H1 (cell line): ENCODE results near the gene RBM10. TPM values are rescaled to one million over a fixed set of nuclear protein-coding genes. Genes with fewer than 3 reads are reported as not detected.
A peak's percentile ranks its signal among the peaks of the same experiment; 100 is the strongest.

ENCODE experiments used
- CTCF ChIA-PET: fragments of 300-600 bp; sonication (Branson Sonifier 250); formaldehyde crosslinking; loops from one replicate; lab custom pipeline; 2021; ENCODE audit not compliant: partially characterized antibody; lab: Charles Lee
- POLR2A ChIA-PET: fragments of 300-600 bp; sonication (Branson Sonifier 250); formaldehyde crosslinking; loops from one replicate; lab custom pipeline; 2021; ENCODE audit warnings: inconsistent platforms; ENCODE audit not compliant: partially characterized antibody; lab: Charles Lee
- DNase-seq, 2 experiments: peaks; one replicate each; pipeline versions ENCODE4 v3.0.0 to v3.0.0-alpha.2; 2010 to 2022; ENCODE audit warnings: low spot score in 2 of 2, low read depth in 1 of 2, mixed read lengths in 1 of 2
- FAIRE-seq: peaks from 2 replicates; lab custom pipeline; 2011; peaks lifted over from hg19 to GRCh38; lab: Jason Lieb, UNC
- H2AFZ ChIP-seq: 2 replicates; pipeline ENCODE4 v1.8.1; 2012; ENCODE audit warnings: low read length, inconsistent platforms
- H2AK5ac ChIP-seq: 2 replicates; pipeline ENCODE4 v1.6.1; 2013; ENCODE audit warnings: low read depth, low read length
- H2BK120ac ChIP-seq: replicated peaks from 2 replicates; pipeline ENCODE3; 2013; ENCODE audit warnings: low read depth, low read length, inconsistent platforms
- H2BK12ac ChIP-seq: 2 replicates; pipeline ENCODE4 v1.6.1; 2013; ENCODE audit warnings: low read depth, low read length
- H2BK15ac ChIP-seq: 2 replicates; pipeline ENCODE4 v1.6.1; 2013; ENCODE audit warnings: low read length
- H2BK20ac ChIP-seq: 2 replicates; pipeline ENCODE4 v1.6.1; 2013; ENCODE audit warnings: low read length
- H2BK5ac ChIP-seq: 2 replicates; pipeline ENCODE4 v1.6.1; 2013; ENCODE audit warnings: low read depth, low read length
- H3K14ac ChIP-seq: 2 replicates; pipeline ENCODE4 v1.6.1; 2013; ENCODE audit warnings: inconsistent platforms; ENCODE audit not compliant: insufficient read length
- H3K18ac ChIP-seq: 2 replicates; pipeline ENCODE4 v1.6.1; 2013; ENCODE audit warnings: low read length; ENCODE audit errors: extremely low read depth
- H3K23ac ChIP-seq: 2 replicates; pipeline ENCODE4 v1.6.1; 2013; ENCODE audit warnings: inconsistent platforms; ENCODE audit not compliant: insufficient read length
- H3K23me2 ChIP-seq: 2 replicates; pipeline ENCODE4 v1.6.1; 2013; ENCODE audit warnings: low read depth, low read length
- H3K27ac ChIP-seq: 2 replicates; pipeline ENCODE4 v1.6.1; 2011; ENCODE audit warnings: low read depth, low read length, inconsistent platforms
- H3K27me3 ChIP-seq, 4 experiments: replicated peaks in 1 of 4; 1 replicate in 1 of 4; 2 replicates in 3 of 4; pipeline versions ENCODE4 v1.6.1 to v1.8.1; 2011 to 2013; ENCODE audit warnings: low read length in 3 of 4, mild to moderate bottlenecking in 3 of 4, inconsistent platforms in 2 of 4, mixed read lengths in 2 of 4, moderate library complexity in 1 of 4; ENCODE audit not compliant: control insufficient read depth in 3 of 4, insufficient read depth in 3 of 4; ENCODE audit errors: extremely low read depth in 1 of 4
- H3K36me3 ChIP-seq, 4 experiments: 2 replicates each; pipeline versions ENCODE4 v1.6.1 to v1.8.1; 2011 to 2013; ENCODE audit warnings: mild to moderate bottlenecking in 4 of 4, low read length in 3 of 4, moderate library complexity in 2 of 4, control low read depth in 1 of 4, inconsistent platforms in 1 of 4; ENCODE audit not compliant: insufficient read depth in 4 of 4, control insufficient read depth in 2 of 4
- H3K4ac ChIP-seq: replicated peaks from 2 replicates; pipeline ENCODE3; 2013; ENCODE audit warnings: low read length, low read depth, mixed read lengths, inconsistent platforms; ENCODE audit not compliant: insufficient read length
- H3K4me1 ChIP-seq, 4 experiments: replicated peaks in 1 of 4; 1 replicate in 1 of 4; 2 replicates in 3 of 4; pipeline versions ENCODE4 v1.6.1 to v1.8.1; 2011 to 2013; ENCODE audit warnings: low read length in 3 of 4, inconsistent platforms in 2 of 4, mixed read lengths in 1 of 4; ENCODE audit not compliant: insufficient read depth in 4 of 4, control insufficient read depth in 3 of 4
- H3K4me2 ChIP-seq, 2 experiments: 2 replicates each; pipeline versions ENCODE4 v1.6.1 to v1.8.1; 2011 to 2013; ENCODE audit warnings: low read depth in 2 of 2, low read length in 2 of 2, control low read depth in 1 of 2, inconsistent platforms in 1 of 2, mild to moderate bottlenecking in 1 of 2; ENCODE audit not compliant: insufficient read depth in 1 of 2
- H3K4me3 ChIP-seq, 4 experiments: fragments of 200-600, 300-600 bp in 1 of 4; sonication (generic), shearing (Covaris generic), sonication (Bioruptor Twin) in 1 of 4; 2 replicates each; pipeline versions ENCODE4 v1.5.1 to v1.8.1; 2011 to 2016; ENCODE audit warnings: low read length in 4 of 4, low read depth in 3 of 4, control low read depth in 2 of 4, inconsistent platforms in 2 of 4, mild to moderate bottlenecking in 2 of 4, mixed read lengths in 1 of 4, moderate library complexity in 1 of 4; ENCODE audit not compliant: insufficient read depth in 2 of 4; ENCODE audit errors: extremely low read depth in 1 of 4
- H3K56ac ChIP-seq: replicated peaks from 2 replicates; pipeline ENCODE3; 2013; ENCODE audit warnings: low read depth, mild to moderate bottlenecking, mixed read lengths, low read length, inconsistent platforms; ENCODE audit not compliant: insufficient read length
- H3K79me1 ChIP-seq: 2 replicates; pipeline ENCODE4 v1.6.1; 2013; ENCODE audit warnings: low read depth, low read length, control low read depth
- H3K79me2 ChIP-seq, 2 experiments: 2 replicates each; pipeline versions ENCODE4 v1.6.1 to v1.8.1; 2012 to 2013; ENCODE audit warnings: low read length in 2 of 2, mild to moderate bottlenecking in 2 of 2, inconsistent platforms in 1 of 2; ENCODE audit not compliant: insufficient read depth in 2 of 2, control insufficient read depth in 1 of 2
- H3K9ac ChIP-seq, 4 experiments: replicated peaks in 1 of 4; 1 replicate in 1 of 4; 2 replicates in 3 of 4; pipeline versions ENCODE4 v1.6.1 to v1.8.1; 2011 to 2013; ENCODE audit warnings: low read depth in 3 of 4, low read length in 3 of 4, control low read depth in 2 of 4, mild to moderate bottlenecking in 2 of 4, moderate library complexity in 2 of 4, inconsistent platforms in 1 of 4; ENCODE audit errors: extremely low read depth in 1 of 4
- H3K9me3 ChIP-seq, 2 experiments: 2 replicates each; pipeline versions ENCODE4 v1.6.1 to v1.8.1; 2012 to 2013; ENCODE audit warnings: mild to moderate bottlenecking in 2 of 2, moderate library complexity in 2 of 2, control low read depth in 1 of 2, inconsistent platforms in 1 of 2, low read depth in 1 of 2, low read length in 1 of 2, mixed read lengths in 1 of 2; ENCODE audit not compliant: insufficient read depth in 2 of 2
- H4K20me1 ChIP-seq, 2 experiments: replicated peaks in 1 of 2; 2 replicates each; pipeline versions ENCODE3 to v1.8.1; 2011 to 2013; ENCODE audit warnings: inconsistent platforms in 2 of 2, low read length in 2 of 2, mild to moderate bottlenecking in 1 of 2; ENCODE audit not compliant: insufficient read depth in 2 of 2, control insufficient read depth in 1 of 2
- H4K5ac ChIP-seq: 2 replicates; pipeline ENCODE4 v1.6.1; 2013; ENCODE audit warnings: low read length, low read depth, mixed read lengths, inconsistent platforms; ENCODE audit not compliant: insufficient read length
- H4K8ac ChIP-seq: 2 replicates; pipeline ENCODE4 v1.8.0; 2013; ENCODE audit warnings: mild to moderate bottlenecking, moderate library complexity, low read length, inconsistent platforms; ENCODE audit not compliant: insufficient read depth; ENCODE audit errors: extremely low read depth
- H4K91ac ChIP-seq: replicated peaks from 2 replicates; pipeline ENCODE3; 2013; ENCODE audit warnings: low read length, mixed read lengths, inconsistent platforms; ENCODE audit not compliant: insufficient read length
- RAD21 ChIP-seq, 2 experiments: IDR thresholded peaks in 1 of 2; conservative IDR thresholded peaks in 1 of 2; 2 replicates each; pipeline ENCODE4 v1.6.1; 2011; ENCODE audit warnings: low read depth in 2 of 2, low read length in 2 of 2, improper control_type of control experiment in 1 of 2, inconsistent platforms in 1 of 2, mild to moderate bottlenecking in 1 of 2, moderate library complexity in 1 of 2
- TAF7 ChIP-seq: optimal IDR thresholded peaks from 2 replicates; pipeline ENCODE3; 2011; ENCODE audit warnings: low read depth, mild to moderate bottlenecking, inconsistent platforms, low read length, moderate library complexity, borderline replicate concordance
- WGBS, 2 experiments: shearing (Covaris generic) in 1 of 2; methylation state at CpG; one replicate each; pipeline versions ENCODE4 v1.1.6 to v1.1.7; 2013 to 2015; ENCODE audit warnings: low lambda C conversion rate in 2 of 2, mixed read lengths in 2 of 2, inconsistent platforms in 1 of 2, low coverage in 1 of 2, missing lambda C conversion rate in 1 of 2; ENCODE audit not compliant: insufficient replicate concordance in 2 of 2, insufficient coverage in 1 of 2, insufficient read length in 1 of 2; ENCODE audit errors: extremely low coverage in 1 of 2, missing lambda C conversion rate in 1 of 2; 5-methylcytosine and 5-hydroxymethylcytosine counted together
- polyA plus RNA-seq, 7 experiments: library from polyadenylated mRNA; depleted of rRNA in 3 of 7; stranded (reverse) in 5 of 7; unstranded in 2 of 7; fragments of >200 nt in 5 of 7; fragments of 200-250 nt in 2 of 7; gene quantifications; 1 replicate in 5 of 7; 2 replicates in 1 of 7; 4 replicates in 1 of 7; pipeline versions ENCODE4 v1.2.1 to v1.2.3, GENCODE V29; 2011 to 2013; ENCODE audit warnings: missing spikeins in 2 of 7, mixed read lengths in 2 of 7
- total RNA-seq: library from RNA; stranded (reverse); fragmentation: NEBNext Ultra II Directional; extraction: Animal tissue kit (Norgen Biotek cat#: 25700); gene quantifications from 2 replicates; pipeline ENCODE4 v1.2.1, GENCODE V29; 2021
- TF ChIP-seq, protein P1 (sequence below), 3 experiments: IDR thresholded peaks; 1 replicate in 2 of 3; 2 replicates in 1 of 3; pipeline versions ENCODE4 v1.5.1 to v1.6.1; 2011; ENCODE audit warnings: low read length in 3 of 3, mild to moderate bottlenecking in 3 of 3, inconsistent platforms in 2 of 3, low read depth in 1 of 3, moderate library complexity in 1 of 3; ENCODE audit not compliant: insufficient read depth in 1 of 3; ENCODE audit errors: control extremely low read depth in 1 of 3

Gene RBM10
- total and polyA plus RNA-seq, 2 of the 8 experiments (the other 6 are each of a cell fraction or from before 2014, with no cell fraction given), result 35.7 to 64.0 TPM

DNA sequence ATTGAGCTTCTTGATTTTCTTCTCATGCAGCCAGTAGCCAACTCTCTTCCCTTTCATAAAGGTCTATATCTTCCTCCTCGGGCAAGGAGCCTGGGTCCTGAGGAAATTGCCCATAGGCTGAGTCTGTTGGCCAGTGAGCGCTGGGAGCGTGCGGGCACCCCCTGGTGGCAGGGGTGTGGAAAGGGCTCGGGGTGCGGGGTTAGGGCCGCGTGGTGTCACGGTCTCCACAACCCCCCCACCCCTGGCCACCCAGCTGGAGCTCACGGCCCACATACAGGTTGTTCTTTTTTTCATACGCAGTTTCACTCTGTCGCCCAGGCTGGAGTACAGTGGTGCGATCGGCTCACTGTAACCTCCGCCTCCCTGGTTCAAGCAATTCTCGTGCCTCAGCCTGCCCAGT, 13.1 kb downstream of the RBM10 start:
- Histone ChIP-seq H2AFZ (no peak overlapping the region), H3K4me3 (no peak overlapping the region), H3K27ac (no peak overlapping the region), H3K9ac (no peak overlapping the region), H2BK12ac (no peak overlapping the region), H2BK20ac (no peak overlapping the region), H4K91ac (no peak overlapping the region), H2AK5ac (no peak overlapping the region), H4K5ac (no peak overlapping the region), H3K79me2 (peaks cover 0 to 46% of the 10 kb centered on the region in 2 experiments; a peak in 2 of 4 replicates), H3K79me1 (peaks cover 2% of the 10 kb centered on the region; the same call in 1 of the 2 replicates), H3K4ac (no peak overlapping the region), H3K23ac (no peak overlapping the region), H3K9me3 (no peaks in the 10 kb centered on the region), H3K4me2 (no peak overlapping the region), H2BK120ac (no peak overlapping the region), H3K18ac (no peak overlapping the region), H3K56ac (no peak overlapping the region), H3K14ac (no peak overlapping the region), H2BK15ac (no peak overlapping the region), H4K20me1 (peaks cover 3 to 4% of the 10 kb centered on the region in 2 experiments), H4K8ac (no peak overlapping the region), H3K36me3 (peaks cover 0 to 17% (median 3%) of the 10 kb centered on the region in 4 experiments; a peak in 3 of 8 replicates), H2BK5ac (no peak overlapping the region), H3K27me3 (no peaks in the 10 kb centered on the region), H3K4me1 (no peaks in the 10 kb centered on the region), H3K23me2 (no peaks in the 10 kb centered on the region)
- POLR2A ChIA-PET, result interaction anchor here (1.1 kb wide), 1 partner anchor 30 kb away, joined by 3 read pairs; no protein-coding TSS in a partner anchor
- FAIRE-seq, result no peak
- TF ChIP-seq, protein P1, sequence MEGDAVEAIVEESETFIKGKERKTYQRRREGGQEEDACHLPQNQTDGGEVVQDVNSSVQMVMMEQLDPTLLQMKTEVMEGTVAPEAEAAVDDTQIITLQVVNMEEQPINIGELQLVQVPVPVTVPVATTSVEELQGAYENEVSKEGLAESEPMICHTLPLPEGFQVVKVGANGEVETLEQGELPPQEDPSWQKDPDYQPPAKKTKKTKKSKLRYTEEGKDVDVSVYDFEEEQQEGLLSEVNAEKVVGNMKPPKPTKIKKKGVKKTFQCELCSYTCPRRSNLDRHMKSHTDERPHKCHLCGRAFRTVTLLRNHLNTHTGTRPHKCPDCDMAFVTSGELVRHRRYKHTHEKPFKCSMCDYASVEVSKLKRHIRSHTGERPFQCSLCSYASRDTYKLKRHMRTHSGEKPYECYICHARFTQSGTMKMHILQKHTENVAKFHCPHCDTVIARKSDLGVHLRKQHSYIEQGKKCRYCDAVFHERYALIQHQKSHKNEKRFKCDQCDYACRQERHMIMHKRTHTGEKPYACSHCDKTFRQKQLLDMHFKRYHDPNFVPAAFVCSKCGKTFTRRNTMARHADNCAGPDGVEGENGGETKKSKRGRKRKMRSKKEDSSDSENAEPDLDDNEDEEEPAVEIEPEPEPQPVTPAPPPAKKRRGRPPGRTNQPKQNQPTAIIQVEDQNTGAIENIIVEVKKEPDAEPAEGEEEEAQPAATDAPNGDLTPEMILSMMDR (IDR thresholded peaks at IDR 0.05; ENCODE audit: control extremely low read depth in 1 of 3, insufficient read depth in 1 of 3, low read depth in 1 of 3, low read length in 3 of 3), result peak in 2 of 3 experiments; percentile 36 to 41; a peak in 2 of 4 replicates
- TF ChIP-seq RAD21 (IDR thresholded peaks at IDR 0.05 in 1 of 2, conservative IDR thresholded peaks at IDR 0.05 in 1 of 2; ENCODE audit: low read depth in 2 of 2, low read length in 2 of 2) (peak in 1 of 2 experiments; percentile 27; a peak in 1 of 4 replicates), TAF7 (no peak)
- WGBS, 2 experiments, result 94% methylated on average over 10 of the region's 16 CpGs; no CpG with 5 or more reads in 1 of the 2 experiments
- CTCF ChIA-PET, result interaction anchor here (0.6 to 1.1 kb wide), 3 partner anchors 20 to 172 kb away, joined by 3 to 4 read pairs (median 4); no protein-coding TSS in a partner anchor
- DNase-seq, result peak in 1 of 2 experiments; percentile 57
